HFFc6 (cell line): Measurements from ENCODE around the gene TBX6. TPM values are rescaled to one million over a fixed set of nuclear protein-coding genes. Genes with fewer than 3 reads are reported as not detected.

Experiments
- DNase-seq: peaks from one replicate; pipeline ENCODE4 v3.0.0-alpha.2; 2018
- H3K27ac Mint-ChIP-seq: 2 replicates; pipeline ENCODE4 v1.8.0; 2020; ENCODE audit warnings: mild to moderate bottlenecking, mixed read lengths
- H3K27me3 Mint-ChIP-seq: 2 replicates; pipeline ENCODE4 v1.8.0; 2021; ENCODE audit warnings: mild to moderate bottlenecking, moderate library complexity, mixed read lengths; ENCODE audit not compliant: insufficient read depth
- H3K36me3 Mint-ChIP-seq: 2 replicates; pipeline ENCODE4 v1.8.0; 2021; ENCODE audit warnings: low read depth, mixed read lengths
- H3K4me1 Mint-ChIP-seq: 2 replicates; pipeline ENCODE4 v1.8.0; 2020; ENCODE audit warnings: low read depth, mixed read lengths
- H3K4me3 Mint-ChIP-seq: 2 replicates; pipeline ENCODE4 v1.8.0; 2020; ENCODE audit warnings: mild to moderate bottlenecking, moderate library complexity, mixed read lengths
- H3K9me3 Mint-ChIP-seq: 2 replicates; pipeline ENCODE4 v1.8.0; 2020; ENCODE audit warnings: mild to moderate bottlenecking, mixed read lengths
- total RNA-seq, 6 experiments: library from RNA; stranded (reverse); fragmentation: NEBNext Ultra II Directional; extraction: Animal tissue kit (Norgen Biotek cat#: 25700); gene quantifications; 2 replicates in 1 of 6; 3 replicates in 5 of 6; pipeline ENCODE4 v1.2.3, GENCODE V29; 2021
- TF ChIP-seq, protein P1 (sequence below): fragments of 200-600 bp; sonication (generic); IDR thresholded peaks from 2 replicates; pipeline ENCODE4 v1.5.0; 2021; ENCODE audit warnings: antibody characterized with exemption, mild to moderate bottlenecking

The TBX6 gene
- total RNA-seq, 6 experiments from 2014 or later, result 0.16 to 0.33 (median 0.26) TPM

DNA sequence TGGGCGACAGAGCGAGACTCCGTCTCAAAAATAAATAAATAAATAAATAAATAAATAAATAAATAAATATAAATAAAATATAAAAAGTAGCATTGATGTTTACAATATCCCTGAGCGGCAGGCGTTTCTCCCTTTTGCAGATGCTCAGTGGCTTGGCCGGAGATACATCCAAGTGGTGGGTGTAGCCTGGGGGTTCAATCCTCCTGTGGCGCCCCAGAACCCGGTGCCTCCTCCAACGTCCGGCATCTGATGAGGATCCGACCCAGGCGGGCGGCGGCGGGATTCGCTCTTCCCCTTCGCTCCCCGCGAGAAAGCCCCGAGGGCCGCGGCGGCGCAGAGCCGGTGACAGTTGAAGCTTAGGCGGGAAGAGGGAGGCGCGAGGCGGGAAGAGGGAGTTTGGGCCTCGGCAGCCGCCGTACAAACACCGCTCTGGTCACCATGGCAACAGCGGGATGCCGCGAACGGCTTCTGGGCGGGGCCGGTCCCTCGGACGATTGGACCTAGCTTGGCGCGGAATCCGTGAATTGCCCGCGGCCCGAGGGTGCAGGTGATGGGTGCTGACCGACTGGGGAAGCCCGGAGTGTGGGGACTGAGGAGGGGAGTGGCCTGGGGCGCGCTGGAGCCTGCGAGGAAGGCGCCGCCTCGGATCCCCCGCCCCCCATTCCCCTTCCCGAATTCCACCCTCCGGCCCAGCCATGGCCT is 38.9 kb downstream of the TBX6 start:
- H3K27me3 Mint-ChIP-seq, result peaks cover 2% of the 10 kb centered on the region
- peak overlapping the region; percentile 86 for H3K27ac Mint-ChIP-seq

GRCh38 chr16:30051518-30051917 is 40.2 kb downstream of the TBX6 start:
- peak; percentile 74 for DNase-seq
- TF ChIP-seq, protein P1, sequence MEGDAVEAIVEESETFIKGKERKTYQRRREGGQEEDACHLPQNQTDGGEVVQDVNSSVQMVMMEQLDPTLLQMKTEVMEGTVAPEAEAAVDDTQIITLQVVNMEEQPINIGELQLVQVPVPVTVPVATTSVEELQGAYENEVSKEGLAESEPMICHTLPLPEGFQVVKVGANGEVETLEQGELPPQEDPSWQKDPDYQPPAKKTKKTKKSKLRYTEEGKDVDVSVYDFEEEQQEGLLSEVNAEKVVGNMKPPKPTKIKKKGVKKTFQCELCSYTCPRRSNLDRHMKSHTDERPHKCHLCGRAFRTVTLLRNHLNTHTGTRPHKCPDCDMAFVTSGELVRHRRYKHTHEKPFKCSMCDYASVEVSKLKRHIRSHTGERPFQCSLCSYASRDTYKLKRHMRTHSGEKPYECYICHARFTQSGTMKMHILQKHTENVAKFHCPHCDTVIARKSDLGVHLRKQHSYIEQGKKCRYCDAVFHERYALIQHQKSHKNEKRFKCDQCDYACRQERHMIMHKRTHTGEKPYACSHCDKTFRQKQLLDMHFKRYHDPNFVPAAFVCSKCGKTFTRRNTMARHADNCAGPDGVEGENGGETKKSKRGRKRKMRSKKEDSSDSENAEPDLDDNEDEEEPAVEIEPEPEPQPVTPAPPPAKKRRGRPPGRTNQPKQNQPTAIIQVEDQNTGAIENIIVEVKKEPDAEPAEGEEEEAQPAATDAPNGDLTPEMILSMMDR, result no peak
- peaks cover 4% of the 10 kb centered on the region; the same call in 1 of the 2 replicates for H3K36me3 Mint-ChIP-seq
- H3K4me3 Mint-ChIP-seq, result peak overlapping the region; percentile 81
- H3K4me1 Mint-ChIP-seq, result peaks cover 36% of the 10 kb centered on the region
- peak overlapping the region; percentile 92 for H3K27ac Mint-ChIP-seq
- H3K9me3 Mint-ChIP-seq, result no peaks in the 10 kb centered on the region
- peaks cover 2% of the 10 kb centered on the region for H3K27me3 Mint-ChIP-seq

More for the DNA sequence above, 38.9 kb downstream of the TBX6 start:
- peak; percentile 93 for DNase-seq
- TF ChIP-seq, protein P1, result no peak
- Mint-ChIP-seq H3K4me3 (peak overlapping the region; percentile 90), H3K9me3 (no peaks in the 10 kb centered on the region), H3K36me3 (peaks cover 4% of the 10 kb centered on the region; the same call in 1 of the 2 replicates), H3K4me1 (peaks cover 36% of the 10 kb centered on the region)

GRCh38 chr16:30049871-30050270 is 41.9 kb downstream of the TBX6 start:
- Mint-ChIP-seq H3K4me1 (peaks cover 30% of the 10 kb centered on the region), H3K36me3 (0 out of 2 replicates have a peak, but pooled peaks cover 4% of the 10 kb centered on the region), H3K27me3 (peaks cover 2% of the 10 kb centered on the region), H3K27ac (no peak overlapping the region), H3K4me3 (no peak overlapping the region), H3K9me3 (no peaks in the 10 kb centered on the region)
- TF ChIP-seq, protein P1, result no peak
- no peak for DNase-seq

GRCh38 chr16:30046588-30046987 is 45.1 kb downstream of the TBX6 start:
- Mint-ChIP-seq H3K9me3 (no peaks in the 10 kb centered on the region), H3K4me1 (peaks cover 11% of the 10 kb centered on the region), H3K27ac (no peak overlapping the region), H3K4me3 (no peak overlapping the region), H3K27me3 (peaks cover 2% of the 10 kb centered on the region; the same call in 1 of the 2 replicates), H3K36me3 (0 out of 2 replicates have a peak, but pooled peaks cover 2% of the 10 kb centered on the region)
- DNase-seq, result no peak
- TF ChIP-seq, protein P1, result no peak

GRCh38 chr16:30046178-30046577 is 45.5 kb downstream of the TBX6 start:
- no peak for DNase-seq
- peaks cover 2% of the 10 kb centered on the region; the same call in 1 of the 2 replicates for H3K27me3 Mint-ChIP-seq
- H3K27ac Mint-ChIP-seq, result no peak overlapping the region
- no peaks in the 10 kb centered on the region for H3K9me3 Mint-ChIP-seq
- no peaks in the 10 kb centered on the region for H3K36me3 Mint-ChIP-seq
- H3K4me3 Mint-ChIP-seq, result no peak overlapping the region
- TF ChIP-seq, protein P1, result no peak
- H3K4me1 Mint-ChIP-seq, result peaks cover 8% of the 10 kb centered on the region
